Activated CD4-positive, CD25-positive, alpha-beta regulatory T cell treated with anti-CD3 and anti-CD28 coated beads, Interleukin-2, amount 50 U/mL, for 72 hours (primary cell): ENCODE data around the gene SCAMP4.
A peak's percentile ranks its signal among the peaks of the same experiment; 100 is the strongest.

Source experiments
- DNase-seq: peaks from one replicate; pipeline ENCODE4 v3.0.0; 2021

Gene SCAMP4

GRCh38 chr19:1942078-1942933 lies 37.1 kb downstream of the SCAMP4 start:
- DNase-seq, result peak; percentile 65

- no peak for DNase-seq
Observed at GRCh38 chr19:1942934-1943555, 37.8 kb downstream of the SCAMP4 start.

- no peak for DNase-seq
Observed at GRCh38 chr19:1943661-1944087, 38.5 kb downstream of the SCAMP4 start.

- DNase-seq, result no peak
Observed at GRCh38 chr19:1944088-1944915, 39.1 kb downstream of the SCAMP4 start.

GRCh38 chr19:1944916-1945561 lies 39.8 kb downstream of the SCAMP4 start:
- DNase-seq, result no peak

GRCh38 chr19:1945899-1946298 lies 40.7 kb downstream of the SCAMP4 start:
- DNase-seq, result peak; percentile 46

- no peak for DNase-seq
Observed at GRCh38 chr19:1947651-1948209, 42.5 kb downstream of the SCAMP4 start.

GRCh38 chr19:1949304-1950101 lies 44.3 kb downstream of the SCAMP4 start:
- no peak for DNase-seq

- DNase-seq, result no peak
Observed at GRCh38 chr19:1950640-1951039, 45.4 kb downstream of the SCAMP4 start.

GRCh38 chr19:1952635-1953034 lies 47.4 kb downstream of the SCAMP4 start:
- no peak for DNase-seq

GRCh38 chr19:1953037-1953436 lies 47.8 kb downstream of the SCAMP4 start:
- DNase-seq, result no peak

GRCh38 chr19:1953441-1954094 lies 48.4 kb downstream of the SCAMP4 start:
- no peak for DNase-seq

- no peak for DNase-seq
Observed at GRCh38 chr19:1954532-1954933, 49.3 kb downstream of the SCAMP4 start.

- DNase-seq, result no peak
Observed at GRCh38 chr19:1955171-1956121, 50.2 kb downstream of the SCAMP4 start.

GRCh38 chr19:1956122-1956494 lies 50.9 kb downstream of the SCAMP4 start:
- no peak for DNase-seq

GRCh38 chr19:1956868-1957492 lies 51.8 kb downstream of the SCAMP4 start:
- no peak for DNase-seq

- no peak for DNase-seq
Observed at GRCh38 chr19:1957562-1958248, 52.5 kb downstream of the SCAMP4 start.

GRCh38 chr19:1959928-1960589 lies 54.9 kb downstream of the SCAMP4 start:
- no peak for DNase-seq
